DMS153 treated with DMSO at 0.1 percent for 48 hours (cell line): ENCODE data around the gene PPP1R18.
"Not testable (repeated sequence)": the region's sequence is repeated elsewhere in the genome, so short reads cannot be mapped to it uniquely, and the experiment has no call there.

Experiments
- DNase-seq: peaks from one replicate; lab custom pipeline; 2025; ENCODE audit not compliant: unreplicated experiment; lab: John Stamatoyannopoulos, UW

Gene PPP1R18

GRCh38 chr6:30670760-30671527 lies 15.5 kb downstream of the PPP1R18 start:
- no peak for DNase-seq

- not testable (repeated sequence) for DNase-seq
Measured at GRCh38 chr6:30666300-30666699, 20.1 kb downstream of the PPP1R18 start.

GRCh38 chr6:30664994-30665767 lies 21.3 kb downstream of the PPP1R18 start:
- DNase-seq: no peak

DNA sequence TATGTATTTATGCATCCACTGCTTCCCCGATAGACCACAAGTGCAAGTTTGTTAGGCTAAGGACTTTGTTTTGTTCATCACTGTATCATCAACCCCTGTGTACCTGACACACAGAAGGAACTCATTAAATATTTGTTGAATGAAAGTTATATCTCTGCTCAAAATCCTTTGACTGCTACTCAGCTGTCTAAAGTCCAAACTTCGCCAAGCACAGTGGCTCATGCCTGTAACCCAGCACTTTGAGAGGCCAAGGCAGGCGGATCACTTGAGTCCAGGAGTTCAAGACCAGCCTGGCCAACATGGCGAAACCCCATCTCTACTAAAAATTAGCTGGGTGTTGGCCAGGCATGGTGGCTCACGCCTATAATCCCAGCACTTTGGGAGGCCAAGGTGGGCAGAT lies 28.5 kb downstream of the PPP1R18 start:
- DNase-seq: not testable (repeated sequence)

DNA sequence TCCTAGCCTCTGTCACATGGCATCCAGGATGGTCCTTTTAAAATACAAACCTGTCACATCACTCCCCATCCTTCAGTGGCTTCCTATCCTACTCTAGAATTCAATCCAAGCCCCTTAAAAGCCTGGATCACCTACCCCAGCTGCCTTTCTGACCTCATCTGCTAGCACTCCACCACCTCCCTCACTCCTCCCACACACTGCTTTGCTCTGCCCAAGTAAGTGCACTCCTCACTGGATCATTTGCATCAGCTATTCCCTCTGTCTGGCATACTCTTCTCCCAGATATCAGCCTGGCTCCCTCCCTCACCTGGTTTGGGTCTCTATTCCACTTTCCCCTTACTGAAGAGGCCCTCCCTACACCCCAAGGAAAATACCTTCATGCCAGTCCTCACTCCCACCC lies 29.0 kb downstream of the PPP1R18 start:
- DNase-seq: no peak

DNA sequence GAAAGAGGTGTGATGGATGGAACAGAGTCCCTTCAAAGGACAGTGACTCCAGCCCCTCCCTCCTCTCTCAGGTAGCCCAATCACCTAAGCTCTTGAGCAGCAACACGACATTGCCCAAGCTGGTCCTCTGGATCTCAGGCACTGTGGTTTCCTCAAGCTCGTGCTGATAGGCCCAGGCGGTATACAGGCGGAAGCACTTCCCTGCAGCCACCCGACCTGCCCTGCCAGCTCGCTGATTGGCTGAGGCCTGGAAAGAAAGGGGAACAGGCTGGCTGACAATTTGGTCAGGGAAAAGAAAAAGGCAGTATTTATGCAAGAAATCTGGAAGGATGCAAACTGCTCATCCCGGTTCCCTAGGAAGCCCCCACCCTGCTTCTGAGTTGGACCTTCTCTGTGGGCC lies 29.9 kb downstream of the PPP1R18 start:
- no peak for DNase-seq

DNA sequence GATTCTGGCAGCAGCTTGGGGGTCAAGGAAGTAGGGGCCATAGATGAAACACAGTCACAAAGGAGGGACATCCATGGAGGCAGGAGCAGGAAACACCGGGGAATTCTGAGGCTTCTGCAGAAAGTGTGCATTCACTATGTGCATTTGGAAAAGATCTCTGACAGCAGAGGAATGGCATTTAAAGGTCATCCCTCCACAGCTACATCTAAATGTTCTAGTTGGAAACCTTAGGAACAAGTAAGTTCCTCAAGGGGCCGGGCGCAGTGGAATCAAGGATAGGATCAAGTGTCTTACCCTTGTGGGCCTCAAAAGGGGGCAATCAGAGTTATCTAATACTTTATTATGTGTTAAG lies 30.7 kb downstream of the PPP1R18 start:
- DNase-seq: no peak

DNA sequence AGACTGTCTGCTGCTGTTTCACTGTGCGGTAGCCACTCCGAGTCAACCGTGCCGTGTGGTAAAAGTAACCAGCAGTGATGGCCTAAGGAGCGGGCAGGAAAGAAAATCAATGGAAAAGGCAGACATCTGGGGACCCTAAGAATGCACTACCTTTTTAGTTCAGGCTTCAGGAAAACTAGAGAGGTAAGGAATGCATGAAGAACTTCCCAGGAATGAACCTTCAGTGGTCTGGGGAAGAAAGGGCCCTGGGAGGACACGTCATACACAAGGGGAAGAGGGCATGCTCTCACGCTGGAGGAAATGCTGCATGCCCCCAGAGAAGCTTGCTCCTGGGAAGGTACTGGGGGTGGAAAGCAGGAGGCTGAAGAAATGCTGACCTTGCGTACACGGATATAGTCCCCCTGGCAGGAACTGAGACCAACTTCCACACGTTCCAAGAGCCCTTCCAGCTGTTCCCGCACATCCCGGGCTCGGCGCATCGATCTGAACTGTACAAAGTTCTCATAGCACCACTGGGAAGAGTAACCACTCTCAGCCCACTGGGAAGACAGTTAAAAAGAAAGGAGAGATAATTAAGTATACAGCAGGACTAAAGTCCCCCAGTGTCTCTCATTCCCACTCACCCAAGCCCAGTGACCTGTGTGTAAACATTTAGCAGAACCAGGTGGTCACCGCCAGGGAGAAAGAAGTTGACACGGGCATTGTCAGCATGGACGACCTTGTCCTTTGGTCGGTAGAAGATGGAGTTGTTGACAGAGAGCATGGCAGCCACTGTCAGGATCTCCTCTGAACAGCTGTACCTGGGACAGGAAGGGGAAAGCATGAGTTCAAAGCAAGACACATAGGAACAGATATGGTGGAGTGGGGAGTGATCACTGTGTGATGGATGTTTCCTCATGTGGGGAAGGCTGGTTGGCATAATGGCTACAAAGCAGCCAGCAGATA lies 31.4 kb downstream of the PPP1R18 start:
- DNase-seq: no peak

GRCh38 chr6:30651143-30651542 lies 35.3 kb downstream of the PPP1R18 start:
- DNase-seq: no peak

GRCh38 chr6:30647242-30648116 lies 39.0 kb downstream of the PPP1R18 start:
- peak; percentile 64 for DNase-seq

DNA sequence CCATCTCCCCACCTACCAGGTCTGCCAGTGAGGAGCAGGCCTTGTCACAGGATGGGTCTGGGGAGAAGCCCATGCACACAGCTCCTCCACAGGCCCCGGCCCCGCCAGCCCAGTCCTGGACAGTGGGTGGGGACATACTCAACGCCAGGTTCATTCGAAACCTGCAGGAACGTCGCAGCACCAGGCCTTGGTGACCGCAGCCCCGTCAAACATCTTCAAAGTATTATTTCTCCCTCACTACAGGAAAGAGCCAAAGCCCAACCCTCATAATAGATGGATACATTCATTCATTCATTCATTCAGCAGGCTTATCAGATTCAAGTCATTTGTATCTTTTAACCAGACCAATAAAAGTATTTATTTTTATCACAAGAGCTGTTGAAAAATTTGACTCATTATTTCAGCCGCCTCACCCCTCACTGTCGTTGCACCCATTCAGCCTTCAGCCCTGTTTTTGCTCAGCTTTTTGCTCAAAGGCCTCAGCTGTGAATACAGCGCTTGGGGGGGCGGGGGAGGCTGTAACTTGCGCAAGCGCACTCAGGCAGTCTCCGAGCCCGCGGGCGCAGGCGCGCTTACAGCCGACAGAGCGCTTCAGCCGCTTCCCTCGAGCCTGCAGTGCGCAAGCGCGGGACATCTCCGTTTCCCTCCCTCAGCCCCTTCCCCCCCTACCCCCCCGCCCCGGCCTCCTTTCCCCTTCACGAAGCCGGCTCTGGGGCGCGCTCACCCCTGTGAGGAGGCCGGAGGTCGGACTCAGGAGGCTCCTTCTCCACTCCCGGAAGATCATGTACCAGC lies 39.8 kb downstream of the PPP1R18 start, which contains the start of gene C6orf136:
TSS of gene C6orf136 (plus strand) at position 684 of the 792 bp plus-strand sequence. CDS start at position 783, 99 bp downstream.
- peak; percentile 74 for DNase-seq

DNA sequence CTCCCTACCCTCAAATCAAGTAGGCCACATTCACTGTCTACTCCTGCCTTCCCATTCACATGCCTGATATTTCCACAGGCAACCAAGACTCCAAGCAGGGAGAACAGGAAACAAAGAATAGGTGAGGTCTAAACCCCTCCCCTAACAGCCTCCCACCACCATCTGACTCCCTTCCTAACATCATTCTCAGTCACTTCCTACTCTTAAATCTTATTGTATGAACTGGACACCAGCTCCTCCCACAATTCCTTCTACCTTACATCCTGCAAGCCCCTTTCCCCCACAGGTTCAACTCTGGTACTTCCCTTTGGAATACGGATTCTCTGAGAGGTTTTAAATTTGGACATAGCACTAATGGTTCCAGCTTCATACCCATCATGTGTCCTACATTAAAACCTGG lies 40.5 kb downstream of the PPP1R18 start:
- DNase-seq: no peak

DNA sequence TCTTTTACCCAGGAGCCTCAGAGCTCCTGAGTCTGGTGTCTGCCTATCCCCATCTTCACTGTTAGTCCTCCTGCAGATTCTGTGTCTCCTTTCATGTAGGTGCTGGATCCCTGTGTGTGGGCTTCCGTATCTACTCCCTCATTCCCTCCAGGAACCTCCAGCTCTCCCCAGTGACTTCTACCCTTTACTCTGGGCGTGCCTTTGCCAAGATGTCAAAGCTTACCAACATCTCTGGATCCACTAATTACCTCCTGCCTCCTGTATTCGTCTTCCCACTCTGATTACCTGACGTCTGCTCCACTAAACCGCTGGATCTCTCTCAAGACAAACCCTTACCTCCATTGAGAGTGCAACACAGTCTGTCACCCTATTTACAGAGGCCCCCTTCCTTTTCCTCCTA lies 41.7 kb downstream of the PPP1R18 start:
- no peak for DNase-seq

GRCh38 chr6:30643656-30644055 lies 42.8 kb downstream of the PPP1R18 start:
- DNase-seq: no peak

DNA sequence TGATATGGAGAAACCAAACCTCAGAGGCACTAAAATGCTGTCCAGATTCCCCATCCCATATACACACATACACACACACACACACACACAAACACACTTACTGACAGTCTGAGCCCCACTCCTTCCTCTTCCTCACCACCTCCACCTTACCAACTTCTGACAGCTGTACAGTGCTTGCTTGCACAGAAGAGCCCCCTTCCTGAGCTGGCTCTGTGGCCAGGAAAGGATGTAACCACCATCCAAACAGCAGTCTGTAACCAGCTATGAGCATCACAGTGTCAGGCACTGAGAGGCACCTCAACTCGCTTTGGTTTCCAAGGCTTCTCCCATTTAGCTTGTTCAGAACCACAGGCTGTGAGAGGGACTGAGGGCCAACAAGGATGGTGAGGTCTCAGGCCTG lies 45.4 kb downstream of the PPP1R18 start:
- no peak for DNase-seq

- DNase-seq: no peak
Measured at GRCh38 chr6:30640481-30640880, 46.0 kb downstream of the PPP1R18 start.

DNA sequence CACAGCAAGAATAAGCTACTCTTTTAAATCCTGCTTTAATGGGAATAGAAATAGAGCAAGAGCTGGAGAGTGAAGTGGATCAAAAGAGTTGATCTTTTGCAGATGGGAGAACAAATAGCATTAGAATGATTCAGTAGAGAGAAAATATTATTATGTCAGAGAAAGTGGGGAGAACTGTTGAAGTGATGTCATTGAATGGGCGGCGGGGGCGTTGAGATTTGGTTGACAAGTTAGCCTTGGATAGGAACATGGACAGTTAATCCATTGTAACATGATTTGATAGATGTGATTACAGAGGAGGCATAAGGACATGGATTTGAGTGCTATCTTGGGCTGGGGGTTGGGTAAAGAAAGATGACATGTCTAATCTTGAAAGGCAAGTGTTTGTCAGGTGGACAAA lies 50.6 kb downstream of the PPP1R18 start:
- DNase-seq: no peak

- peak; percentile 52 for DNase-seq
Measured at GRCh38 chr6:30626484-30627366, 59.7 kb downstream of the PPP1R18 start, which contains the start of gene ATAT1. Gene ATAT1 (plus strand): TSS chr6:30626874.
